Stimulated activated CD8-positive, alpha-beta memory T cell treated with anti-CD3 and anti-CD28 coated beads, Interleukin-7, amount 100 ng/mL, for 48 hours (primary cell): ENCODE data around the gene DARS2.

ENCODE experiments used
- DNase-seq, 2 donors: peaks; one replicate each; pipeline ENCODE4 v3.0.0-alpha.2; 2020; ENCODE audit warnings: low read depth in 1 of 2; ENCODE audit errors: extremely low read depth in 1 of 2

The DARS2 gene

DNA sequence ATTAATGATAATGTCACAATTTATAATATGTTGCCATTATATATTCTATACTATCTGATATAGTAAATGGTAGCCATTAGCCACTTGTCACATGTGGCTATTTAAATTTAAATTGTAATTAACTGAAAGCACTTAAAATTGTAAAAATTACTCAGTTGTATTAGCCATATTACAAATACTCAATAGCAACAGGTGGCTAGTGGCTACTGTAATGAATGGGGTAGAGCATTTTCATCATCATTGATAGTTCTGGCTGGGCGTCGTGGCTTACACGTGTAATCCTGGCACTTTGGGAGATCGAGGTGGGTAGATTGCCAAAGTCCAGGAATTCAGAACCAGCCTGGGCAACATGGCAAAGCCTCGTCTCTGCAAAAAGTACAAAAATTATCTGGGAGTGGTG, 60.2 kb downstream of the DARS2 start:
- no peak for DNase-seq

DNA sequence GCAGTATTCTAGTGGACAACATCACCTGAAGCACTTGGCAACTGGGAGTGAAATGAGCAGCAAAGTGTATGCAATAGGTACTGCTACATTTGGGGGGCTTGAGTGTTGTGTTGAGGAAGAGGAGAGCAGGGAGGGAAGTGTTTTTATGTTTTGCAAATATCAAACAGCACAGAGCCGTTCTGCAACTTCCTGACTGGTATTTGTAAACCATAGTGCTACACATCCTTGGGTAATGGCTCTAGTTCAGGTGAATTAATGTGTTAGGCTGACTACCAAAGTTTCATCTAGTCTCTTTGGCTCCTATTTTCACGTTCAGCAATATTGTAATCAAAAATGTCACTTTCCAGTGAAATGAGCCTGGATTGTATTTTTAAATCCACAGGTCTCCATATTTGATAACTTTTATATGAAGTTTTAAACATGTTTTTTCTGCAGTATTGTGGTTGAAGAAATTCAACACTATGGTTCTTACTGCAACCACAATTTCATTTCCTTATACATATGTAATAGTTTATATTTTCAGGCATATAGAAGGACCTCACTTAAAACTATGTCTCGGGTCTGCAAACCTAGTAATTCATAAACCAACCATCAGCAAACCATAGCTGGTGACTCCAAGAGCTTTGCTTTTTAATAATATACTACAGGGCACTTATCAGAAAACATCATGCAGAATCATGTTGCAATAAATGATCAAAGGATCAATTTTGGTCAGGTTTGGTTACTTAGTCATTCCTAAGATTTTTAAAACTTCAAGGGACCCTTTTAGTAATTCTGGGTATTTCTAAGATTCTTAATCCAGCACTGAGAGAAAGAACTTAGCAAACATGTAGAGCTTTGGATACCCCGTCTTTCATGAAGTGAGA, 62.5 kb downstream of the DARS2 start:
- no peak for DNase-seq

DNA sequence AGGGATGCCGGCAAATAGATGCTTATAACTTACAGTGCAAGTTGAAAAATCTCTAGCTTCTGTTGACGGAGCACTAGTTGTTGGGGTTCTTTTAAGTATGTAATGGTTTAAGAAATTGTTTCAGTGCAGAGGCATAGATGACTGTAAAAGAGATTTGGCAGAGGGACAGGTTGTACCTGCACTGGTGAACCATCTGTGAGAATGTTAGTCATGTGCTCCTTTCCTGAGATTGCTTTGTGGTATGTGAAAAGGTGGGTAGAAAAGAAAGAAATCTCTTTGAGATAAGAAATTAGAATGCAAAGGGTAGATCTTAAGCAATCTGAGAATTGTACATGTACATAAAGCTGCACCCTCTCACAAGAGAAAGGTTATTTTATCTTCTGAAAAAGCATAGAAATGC, 63.2 kb downstream of the DARS2 start:
- no peak for DNase-seq

DNA sequence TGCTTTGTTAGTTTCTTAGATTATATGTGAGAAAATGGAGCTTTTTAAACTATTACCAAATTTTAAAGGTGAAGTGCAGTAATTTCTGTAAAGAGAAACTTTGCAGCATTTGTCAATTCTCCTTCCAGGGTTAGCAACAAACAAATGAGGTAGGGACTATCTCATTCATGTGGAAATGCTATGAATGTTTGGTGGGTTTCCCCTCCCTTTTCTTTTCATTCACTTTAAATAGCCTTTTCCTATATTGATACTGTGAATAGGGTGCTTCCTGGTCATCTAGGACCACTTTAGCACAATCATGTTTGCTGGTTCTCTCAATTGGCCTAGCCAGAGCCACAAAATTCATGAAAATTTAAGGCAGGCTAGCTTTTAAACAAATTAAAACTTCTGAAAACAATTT, 64.3 kb downstream of the DARS2 start:
- no peak for DNase-seq

DNA sequence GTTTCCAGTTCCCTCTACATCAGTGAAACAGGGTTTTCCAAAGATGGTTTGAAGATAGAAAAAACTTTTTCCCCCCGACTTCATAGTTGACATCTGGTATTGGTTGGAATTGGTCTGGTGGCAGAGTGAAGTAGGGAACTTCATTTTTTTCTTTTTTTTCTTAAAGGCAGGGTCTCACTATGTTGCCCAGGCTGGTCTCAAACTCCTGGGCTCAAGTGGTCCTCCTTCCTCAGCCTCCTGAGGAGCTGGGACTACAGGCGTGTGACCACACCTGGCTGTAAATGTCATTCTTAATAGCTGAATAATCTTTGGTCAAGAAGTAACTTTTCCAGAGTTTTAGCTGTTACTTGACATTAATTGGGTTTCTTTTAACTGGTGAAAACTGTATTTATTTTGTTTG, 65.4 kb downstream of the DARS2 start:
- DNase-seq = no peak

DNA sequence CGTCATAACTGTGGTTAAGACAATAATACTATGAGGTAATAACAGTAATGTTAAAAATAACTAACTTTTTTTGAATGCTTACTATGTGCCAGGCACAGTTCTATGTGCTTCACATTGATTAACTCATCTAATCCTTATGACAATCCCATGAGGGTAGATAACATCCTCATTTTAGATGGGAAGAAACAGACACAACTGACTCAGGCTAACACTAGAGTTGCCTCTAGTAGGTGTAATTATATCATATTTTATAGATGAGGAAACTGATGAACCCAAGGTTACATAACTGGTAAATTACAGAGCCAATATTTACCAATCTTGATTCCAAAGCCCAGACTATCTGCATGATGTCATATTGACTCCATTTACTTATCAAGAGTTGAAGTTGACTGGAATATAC, 69.1 kb downstream of the DARS2 start:
- no peak for DNase-seq

DNA sequence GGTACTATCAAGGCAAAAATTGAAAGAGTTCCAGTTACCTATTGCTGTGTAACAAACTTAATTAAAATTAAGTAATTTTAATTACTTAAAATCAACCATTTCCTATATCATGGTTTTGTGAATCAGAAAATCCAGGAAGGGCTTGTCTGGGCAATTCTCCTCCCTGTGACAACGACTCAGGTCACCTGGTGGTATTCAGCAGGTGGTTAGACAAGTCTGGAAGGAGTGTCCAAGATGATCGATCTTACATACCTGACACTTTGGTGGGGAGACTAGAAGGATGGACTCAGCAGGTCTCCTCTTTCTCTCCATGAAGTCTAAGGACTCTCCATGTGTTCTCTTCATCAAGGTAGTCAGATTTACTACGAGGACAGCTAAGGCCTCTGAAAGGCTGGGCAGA, 69.7 kb downstream of the DARS2 start:
- no peak for DNase-seq

DNA sequence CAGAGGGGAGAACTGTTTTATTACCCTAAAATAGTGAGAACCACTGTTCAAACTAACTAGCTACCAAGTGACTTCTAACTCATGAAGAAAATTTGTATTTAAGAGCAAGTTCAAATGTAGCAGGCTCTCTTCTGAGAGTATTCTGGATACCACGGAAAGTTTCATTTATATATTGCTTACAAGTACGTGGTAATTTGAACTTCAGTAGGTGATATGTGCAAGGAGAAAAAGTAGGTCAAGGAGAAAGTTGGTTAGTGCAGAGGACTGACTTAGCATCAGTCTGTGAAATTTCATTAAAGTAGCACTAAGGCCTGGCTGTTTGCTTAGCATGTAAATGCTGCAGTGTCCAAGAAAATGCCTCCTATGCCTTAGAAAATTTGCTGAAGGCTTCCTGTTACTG, 76.0 kb downstream of the DARS2 start:
- DNase-seq = no peak

DNA sequence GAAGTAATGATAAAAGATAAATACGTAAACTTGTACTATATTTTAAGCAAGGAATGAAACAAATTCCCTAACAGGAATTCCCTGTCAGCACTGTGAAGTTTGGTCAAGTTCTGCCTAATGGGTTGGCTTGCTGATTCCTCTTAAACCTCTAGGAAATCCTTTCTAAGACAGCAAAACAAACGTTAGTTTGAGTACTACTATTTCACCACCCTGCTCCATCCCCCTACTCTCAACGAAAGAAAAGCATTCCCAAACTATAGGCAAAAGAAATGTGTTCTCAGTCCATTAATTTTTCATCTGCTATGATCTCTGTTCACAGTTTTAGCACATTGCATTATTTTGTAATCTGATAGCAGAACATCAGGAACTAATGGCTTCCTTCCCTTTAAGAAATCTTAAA, 76.5 kb downstream of the DARS2 start:
- DNase-seq = no peak

DNA sequence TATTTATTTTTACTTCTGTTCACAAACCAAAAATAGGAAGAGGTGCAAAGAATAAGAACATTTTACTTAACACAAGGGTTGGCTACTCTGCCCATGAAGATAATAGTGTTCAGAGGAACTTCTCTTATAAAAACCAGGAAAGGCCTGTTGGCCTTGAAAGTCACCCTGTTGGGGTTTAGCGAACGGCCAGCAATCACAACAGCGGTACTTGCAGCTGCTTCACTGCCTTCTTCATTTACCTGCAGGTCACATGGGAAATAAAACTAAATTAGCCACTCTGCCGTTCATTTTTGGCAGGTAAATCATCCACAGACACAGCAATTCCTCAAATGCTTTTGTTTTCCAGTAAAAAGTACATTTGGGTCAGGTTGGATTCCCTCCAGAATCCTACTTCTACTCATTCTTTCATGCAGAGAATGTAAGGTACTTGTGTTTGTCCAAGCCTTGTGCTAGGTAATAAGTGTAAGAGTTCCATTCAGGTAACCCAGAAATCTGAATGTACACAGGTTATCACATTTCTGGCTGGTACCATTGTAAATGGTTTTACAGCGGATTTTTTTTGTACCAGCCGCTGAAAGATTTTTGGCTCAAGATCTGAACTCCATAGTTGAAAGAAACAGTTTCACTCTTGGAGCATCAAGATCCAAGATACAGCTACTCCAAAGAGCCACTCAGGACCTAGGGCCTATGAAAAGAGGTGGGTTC, 79.5 kb downstream of the DARS2 start:
- no peak for DNase-seq
